IPS DF 4.7 (cell line): ENCODE measurements around the gene RNF126.
"Not testable (repeated sequence)": the region's sequence is repeated elsewhere in the genome, so short reads cannot be mapped to it uniquely, and the experiment has no call there.

Source experiments
- DNase-seq: peaks from one replicate; pipeline ENCODE4 v3.0.0-alpha.2; 2013; ENCODE audit warnings: low spot score; ENCODE audit errors: extremely low read depth

Gene RNF126

DNA sequence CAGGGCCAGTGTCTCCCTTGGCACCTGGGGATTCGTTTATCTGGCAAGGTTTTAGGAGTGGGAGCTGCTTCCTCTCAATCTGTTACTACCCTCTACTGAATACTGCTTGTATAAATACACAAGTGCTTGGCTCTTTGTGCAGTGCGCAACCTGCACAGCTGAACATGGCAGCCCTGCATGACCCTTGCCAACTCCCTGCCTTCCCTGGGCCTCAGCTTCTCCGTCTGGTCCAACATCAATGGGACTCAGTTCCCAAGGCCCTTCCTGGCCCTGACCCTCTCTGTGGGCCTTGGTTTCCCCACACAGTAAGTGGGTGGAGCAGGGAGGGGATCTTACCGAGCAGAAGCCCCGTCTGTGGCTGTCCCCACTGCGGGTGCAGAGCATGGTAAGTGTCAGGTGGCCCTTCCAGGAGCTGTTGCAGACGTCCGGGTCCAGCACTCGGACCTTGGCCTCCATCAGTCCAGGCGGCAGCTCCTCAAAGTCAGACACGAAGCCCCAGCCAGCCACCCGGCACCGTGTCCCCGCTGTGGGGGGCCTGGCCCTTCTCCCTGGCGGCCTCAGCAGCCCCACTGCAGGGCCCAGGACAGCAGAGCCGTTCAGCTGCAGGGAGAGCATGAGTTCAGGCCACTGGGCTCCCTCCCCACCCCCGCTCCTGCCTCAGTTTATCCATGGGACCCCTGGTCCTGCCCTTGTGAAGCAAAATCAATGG lies 23.7 kb upstream of the RNF126 start:
- DNase-seq = no peak

DNA sequence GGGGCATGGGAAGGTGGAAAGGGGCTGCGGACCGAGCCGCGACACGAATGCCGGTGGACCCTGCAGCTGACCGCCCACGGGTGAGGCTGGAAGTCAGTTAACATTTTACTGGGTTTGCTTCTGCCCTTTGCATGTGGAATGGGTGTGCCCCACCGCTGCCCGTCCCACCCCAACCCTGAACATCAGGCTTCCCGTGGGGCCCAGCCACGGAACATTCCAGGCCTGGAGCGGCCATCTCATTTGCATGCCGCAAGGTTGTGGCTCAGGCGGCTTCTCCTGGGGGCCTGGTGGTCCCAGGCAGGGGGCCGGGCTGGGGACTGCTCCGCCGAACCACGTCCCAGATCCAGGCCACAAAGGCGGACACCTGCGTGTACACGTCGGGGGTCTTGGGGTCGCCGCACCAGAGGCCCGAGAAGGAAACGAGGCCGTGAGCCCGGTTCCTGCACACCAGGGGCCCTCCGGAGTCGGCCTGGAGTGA lies 22.5 kb upstream of the RNF126 start:
- DNase-seq = no peak

DNA sequence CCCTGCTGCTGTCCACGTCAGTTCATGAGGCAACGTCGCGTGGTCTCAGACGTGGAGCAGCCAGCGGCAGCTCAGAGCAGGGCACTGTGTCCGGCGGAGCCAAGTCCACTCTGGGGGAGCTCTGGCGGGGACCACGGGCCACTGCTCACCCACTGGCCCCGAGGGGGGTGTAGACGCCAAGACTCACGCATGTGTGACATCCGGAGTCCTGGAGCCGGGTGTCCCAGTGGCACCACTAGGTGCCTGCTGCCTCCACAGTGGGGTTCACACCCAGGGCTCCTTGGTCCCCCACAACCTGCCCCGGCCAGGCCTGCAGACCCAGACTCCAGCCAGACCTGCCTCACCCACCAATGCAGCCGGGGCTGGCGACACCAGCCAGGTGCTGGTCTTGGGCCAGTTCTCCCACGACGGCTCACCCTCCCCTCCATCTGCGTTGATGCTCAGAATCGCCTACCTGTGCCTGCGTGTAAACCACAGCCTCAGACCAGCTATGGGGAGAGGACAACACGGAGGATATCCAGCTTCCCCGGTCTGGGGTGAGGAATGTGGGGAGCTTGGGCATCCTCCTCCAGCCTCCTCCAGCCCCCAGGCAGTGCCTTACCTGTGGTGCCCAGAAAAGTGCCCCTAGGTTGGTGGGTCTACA lies 19.8 kb upstream of the RNF126 start:
- DNase-seq = no peak

DNA sequence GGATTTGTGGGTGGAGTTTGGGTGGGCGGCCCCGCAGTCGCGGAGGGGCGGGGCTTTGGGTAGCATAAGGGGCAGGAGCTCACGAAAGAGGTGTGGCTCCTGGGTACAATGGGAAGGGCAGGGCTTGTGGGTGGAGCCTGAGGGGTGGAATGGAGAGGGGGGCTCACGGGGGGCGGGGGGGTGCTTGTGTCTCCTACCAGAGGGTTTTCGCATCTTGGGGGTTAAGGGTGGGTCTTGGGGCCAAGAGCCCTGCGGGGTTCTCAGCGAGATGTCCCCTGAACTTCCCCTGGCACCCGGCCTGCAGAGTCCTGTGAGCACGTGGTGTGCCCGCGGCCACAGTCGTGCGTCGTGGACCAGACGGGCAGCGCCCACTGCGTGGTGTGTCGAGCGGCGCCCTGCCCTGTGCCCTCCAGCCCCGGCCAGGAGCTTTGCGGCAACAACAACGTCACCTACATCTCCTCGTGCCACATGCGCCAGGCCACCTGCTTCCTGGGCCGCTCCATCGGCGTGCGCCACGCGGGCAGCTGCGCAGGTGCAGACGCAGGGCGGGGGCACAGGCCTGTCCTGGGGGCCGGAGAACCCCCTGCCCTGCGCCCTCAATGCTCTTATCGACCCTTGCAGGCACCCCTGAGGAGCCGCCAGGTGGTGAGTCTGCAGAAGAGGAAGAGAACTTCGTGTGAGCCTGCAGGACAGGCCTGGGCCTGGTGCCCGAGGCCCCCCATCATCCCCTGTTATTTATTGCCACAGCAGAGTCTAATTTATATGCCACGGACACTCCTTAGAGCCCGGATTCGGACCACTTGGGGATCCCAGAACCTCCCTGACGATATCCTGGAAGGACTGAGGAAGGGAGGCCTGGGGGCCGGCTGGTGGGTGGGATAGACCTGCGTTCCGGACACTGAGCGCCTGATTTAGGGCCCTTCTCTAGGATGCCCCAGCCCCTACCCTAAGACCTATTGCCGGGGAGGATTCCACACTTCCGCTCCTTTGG lies 18.3 kb upstream of the RNF126 start:
- no peak for DNase-seq

DNA sequence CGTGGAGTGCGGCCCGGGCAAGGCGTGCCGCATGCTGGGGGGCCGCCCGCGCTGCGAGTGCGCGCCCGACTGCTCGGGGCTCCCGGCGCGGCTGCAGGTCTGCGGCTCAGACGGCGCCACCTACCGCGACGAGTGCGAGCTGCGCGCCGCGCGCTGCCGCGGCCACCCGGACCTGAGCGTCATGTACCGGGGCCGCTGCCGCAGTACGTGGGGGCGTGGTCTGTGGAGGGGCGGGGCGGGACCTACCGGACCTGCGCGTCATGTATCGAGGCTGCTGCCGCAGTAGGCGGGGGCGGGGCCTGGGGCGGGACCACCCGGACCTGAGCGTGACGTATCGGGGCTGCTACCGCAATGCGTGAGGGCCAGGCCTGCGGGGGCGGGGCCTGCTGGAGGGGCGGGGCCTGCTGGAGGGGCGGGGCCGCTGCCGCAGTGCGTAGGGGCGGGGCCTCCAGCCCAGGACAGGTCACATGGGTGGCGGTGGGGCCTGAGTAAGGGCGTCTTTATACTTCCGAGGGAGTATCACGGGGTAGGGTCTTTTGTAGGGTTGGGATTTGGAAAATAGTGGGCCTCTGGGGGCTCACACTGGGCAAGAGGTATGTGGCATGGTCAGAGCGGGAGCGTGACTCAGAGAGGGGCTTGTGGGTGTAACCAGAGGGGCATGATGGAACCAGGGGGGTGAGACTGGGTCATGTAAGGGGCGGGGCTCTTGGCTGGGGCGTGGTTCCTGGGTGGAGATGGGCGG lies 17.4 kb upstream of the RNF126 start:
- no peak for DNase-seq

DNA sequence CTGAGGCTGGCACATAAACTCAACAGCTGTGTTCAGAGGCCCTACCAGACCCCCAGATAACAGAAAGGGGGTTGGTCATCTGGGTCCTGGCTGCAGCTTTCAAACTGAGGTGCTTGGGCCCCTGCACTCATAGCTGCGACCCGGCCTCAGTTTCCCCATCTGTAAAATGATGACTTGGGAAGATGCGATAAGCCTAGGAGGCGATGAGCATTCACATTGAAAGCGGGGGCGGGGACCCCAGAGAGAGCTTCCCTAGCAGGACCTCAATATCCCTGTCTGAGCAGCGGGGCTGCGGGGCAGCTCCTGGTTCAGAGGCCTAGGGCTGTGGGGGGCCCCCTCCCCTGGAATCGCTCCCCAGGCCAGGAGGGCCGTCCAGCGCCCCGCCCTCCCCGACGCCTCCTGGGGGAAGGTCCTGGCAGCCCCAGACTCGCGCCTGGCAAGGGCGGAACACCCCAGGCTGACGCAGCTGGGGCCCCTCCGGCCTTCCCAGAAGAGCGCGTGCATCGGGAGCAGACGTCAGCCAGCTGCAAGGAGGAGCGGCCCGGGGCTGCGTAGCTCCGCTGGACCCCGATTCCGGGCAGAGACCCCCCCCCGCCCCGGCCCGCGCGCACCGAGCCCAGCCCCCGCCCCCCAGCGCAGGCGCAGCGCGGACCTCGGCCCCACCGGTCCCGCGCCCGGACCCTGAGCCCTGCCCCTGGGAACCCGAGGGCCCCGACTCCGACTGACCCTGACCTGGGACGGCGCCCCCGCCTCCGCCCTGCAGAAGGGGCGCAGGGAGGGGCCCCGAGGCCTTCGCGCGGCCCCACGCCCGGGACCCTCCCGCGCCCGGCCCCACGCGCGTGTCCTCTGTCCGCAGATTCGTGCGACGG lies 16.6 kb upstream of the RNF126 start:
- DNase-seq = no peak

DNA sequence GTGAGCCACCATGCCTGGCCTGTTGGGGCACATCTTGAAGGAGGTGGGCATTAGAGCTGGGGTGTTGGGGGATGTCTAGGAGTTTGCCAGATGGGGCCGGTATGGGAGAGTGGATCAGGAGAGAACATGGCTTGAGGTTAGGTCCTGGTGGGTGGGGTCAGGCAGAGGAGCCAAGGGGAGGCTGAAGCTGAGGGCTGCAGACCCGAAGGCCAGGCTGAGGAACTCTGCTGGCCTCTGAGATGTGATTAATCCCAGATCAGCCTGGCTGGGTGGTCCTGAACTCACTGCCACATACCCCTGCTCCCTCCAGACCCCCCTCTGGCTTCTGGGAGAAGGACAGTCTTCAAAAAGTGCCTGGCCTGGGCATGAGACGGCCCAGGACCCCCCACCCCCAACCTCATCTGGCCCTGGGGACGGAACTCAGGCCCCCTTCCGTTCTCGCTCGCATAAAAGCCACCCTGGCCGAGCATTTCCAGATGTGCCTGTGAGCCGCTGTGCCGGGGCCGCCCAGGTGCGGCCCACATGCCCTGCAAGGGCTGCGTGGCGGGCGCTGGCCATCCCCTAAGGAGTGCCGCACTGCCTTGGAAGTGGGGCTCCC lies 15.9 kb upstream of the RNF126 start:
- no peak for DNase-seq

DNA sequence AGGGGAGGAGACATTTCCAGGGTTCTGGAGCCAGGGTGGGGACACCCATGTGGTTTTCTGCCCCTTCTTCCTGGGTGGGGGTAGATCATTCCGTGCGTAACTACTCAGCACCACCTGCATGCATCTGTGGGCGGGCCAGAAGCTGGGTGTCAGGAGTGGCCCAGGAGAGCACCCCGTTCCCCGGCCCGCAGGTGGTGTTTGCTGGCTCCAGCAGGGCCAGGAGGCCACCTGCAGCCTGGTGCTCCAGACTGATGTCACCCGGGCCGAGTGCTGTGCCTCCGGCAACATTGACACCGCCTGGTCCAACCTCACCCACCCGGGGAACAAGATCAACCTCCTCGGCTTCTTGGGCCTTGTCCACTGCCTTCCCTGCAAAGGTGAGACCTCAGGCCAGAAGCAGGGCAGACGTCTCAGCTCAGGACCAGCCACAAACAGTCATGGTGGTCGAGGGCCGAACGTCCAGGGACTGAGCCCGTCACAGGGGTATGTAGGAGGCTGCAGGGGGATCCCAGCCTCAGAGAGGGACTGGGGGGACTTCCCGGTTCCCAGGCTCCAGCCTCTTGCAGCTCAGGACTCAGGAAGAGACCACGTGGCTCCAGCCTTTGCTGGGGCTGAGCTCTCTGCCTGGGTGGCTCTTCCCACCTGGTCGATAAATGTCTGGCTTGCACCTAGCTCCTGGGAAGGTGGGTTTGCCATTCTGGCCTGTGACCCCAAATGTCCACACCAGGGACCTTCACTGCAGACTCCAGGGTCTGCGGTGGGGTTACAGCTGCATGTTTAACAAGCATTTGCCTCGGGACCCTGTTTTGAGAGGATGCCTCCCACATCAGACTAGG lies 14.8 kb upstream of the RNF126 start:
- no peak for DNase-seq

DNA sequence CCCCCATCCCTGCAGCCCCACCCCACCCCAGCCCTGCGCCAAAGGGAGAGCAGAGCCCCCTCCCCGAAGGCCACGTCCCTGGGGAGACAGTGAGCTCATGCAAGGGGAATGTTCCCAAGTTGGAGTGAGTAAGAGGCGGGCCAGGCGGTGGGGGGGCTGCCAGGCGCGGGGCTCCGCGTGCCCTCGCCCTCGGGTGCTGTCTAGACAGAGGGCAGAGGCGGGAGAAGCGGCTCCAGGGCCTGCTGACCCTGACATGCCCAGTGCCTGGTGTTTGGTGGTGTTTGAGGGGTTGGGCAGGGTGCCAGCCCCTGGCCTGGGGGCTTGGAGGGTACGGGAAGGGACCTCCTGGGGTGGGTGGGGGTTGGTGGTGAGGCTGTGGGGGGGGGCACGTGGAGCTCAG lies 14.2 kb upstream of the RNF126 start:
- no peak for DNase-seq

DNA sequence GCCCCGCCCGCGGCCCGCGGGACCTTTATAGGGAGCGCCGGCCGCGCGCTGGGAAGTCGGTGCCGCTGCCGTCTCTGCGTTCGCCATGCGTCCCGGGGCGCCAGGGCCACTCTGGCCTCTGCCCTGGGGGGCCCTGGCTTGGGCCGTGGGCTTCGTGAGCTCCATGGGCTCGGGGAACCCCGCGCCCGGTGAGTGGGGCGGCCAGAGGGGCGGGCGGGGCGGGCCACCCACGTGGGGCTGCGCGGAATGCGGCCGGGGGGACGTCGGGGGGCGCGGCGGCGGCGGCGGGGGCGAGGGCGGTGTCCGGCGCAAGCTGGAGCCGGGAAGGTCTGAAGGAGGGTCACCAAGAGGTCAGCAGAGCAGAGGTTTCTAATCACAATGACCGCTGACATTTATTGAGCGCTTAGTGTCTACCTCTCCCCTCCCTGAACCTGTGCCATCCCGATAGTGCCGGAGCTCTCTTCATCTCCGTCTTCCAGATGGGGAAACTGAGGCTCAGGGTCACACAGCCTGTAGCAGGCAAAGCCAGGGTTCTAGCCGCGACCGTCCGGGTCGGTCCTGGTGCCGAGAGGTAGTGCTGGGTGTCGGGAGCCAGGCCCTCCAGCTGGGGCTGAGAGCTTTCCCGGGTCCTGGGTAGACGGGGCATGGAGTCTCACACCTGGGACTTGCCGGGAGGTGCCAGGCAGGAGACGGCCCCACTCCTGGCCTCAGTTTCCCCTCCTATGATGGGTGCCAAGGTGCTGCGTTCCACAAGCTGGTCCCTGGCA lies 13.5 kb upstream of the RNF126 start, which contains the start of gene FSTL3:
TSS of gene FSTL3 (plus strand) at position 54 of the 767 bp plus-strand sequence. CDS start at position 86, 32 bp downstream.
- no peak for DNase-seq

DNA sequence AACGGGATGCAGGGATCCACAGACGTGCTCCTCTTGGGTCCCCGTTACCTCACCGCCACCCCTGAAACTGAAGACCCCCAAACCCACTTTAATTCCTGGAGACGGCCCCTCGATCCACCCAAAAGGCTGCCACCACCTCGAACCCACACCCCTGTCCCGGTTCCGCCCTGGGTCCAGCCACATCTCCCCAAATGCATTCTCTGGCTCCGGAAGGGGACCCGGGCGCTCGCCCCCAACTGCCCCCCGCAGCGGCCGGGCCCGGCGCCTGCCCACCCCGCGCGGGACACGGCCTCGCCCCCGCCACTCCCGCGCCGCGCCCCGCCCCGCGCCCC lies 13.0 kb upstream of the RNF126 start:
- DNase-seq = no peak

DNA sequence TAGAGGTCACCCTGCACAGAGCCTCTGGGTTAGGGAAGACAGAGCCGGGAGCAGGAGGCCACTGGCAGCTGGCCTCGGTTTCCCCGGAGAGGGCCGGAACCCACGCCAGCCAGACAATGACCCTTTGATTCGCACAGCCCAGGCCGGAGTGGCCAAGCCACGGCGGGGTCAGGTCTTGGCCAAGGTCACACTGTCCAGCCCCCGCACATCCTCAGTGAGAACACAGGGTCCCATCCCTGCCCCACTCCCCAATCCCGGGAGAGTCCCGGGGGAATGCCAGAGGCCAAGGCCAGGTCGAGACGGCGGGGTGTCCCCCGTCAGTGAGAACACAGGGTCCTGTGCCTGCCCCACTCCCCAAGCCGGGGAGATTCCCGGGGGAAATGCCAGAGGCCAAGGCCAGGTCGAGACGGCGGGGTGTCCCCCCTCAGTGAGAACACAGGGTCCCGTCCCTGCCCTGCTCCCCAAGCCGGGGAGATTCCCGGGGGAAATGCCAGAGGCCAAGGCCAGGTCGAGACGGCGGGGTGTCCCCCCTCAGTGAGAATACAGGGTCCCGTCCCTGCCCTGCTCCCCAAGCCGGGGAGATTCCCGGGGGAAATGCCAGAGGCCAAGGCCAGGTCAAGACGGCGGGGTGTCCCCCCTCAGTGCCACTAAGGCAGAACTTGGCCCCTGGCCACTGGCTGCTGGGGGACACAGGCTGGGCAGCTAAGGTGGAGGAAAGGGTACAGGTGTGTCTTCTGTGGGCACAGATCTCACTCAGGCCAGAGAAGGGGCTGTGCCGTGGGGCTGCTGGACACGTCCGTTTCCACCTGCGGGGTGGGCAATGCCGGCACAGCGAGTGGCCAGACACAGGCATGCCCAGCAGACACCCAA lies 11.5 kb upstream of the RNF126 start:
- no peak for DNase-seq

DNA sequence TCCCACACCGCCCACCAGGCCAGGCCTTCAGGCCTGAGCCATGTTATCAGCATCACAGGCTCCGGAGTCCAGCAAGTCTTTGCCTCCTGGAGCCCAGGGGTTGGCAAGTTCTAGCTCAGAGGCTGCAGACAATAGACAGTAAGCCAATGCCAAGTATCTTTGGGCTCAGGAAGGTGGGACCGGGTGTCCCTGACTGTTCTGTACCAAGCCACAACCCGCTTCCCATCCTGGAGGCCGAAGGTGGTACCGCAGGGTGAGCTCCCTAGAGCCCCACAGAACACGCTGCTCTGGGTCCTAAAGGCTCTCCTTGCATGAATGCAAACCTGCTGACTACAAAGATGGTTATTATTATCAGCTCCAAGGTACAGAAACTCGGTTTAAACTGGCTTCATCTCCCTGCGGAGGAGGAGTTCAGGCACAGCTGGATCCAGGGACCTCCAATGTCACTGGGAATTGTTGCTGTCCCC lies 7.6 kb upstream of the RNF126 start:
- DNase-seq = no peak

DNA sequence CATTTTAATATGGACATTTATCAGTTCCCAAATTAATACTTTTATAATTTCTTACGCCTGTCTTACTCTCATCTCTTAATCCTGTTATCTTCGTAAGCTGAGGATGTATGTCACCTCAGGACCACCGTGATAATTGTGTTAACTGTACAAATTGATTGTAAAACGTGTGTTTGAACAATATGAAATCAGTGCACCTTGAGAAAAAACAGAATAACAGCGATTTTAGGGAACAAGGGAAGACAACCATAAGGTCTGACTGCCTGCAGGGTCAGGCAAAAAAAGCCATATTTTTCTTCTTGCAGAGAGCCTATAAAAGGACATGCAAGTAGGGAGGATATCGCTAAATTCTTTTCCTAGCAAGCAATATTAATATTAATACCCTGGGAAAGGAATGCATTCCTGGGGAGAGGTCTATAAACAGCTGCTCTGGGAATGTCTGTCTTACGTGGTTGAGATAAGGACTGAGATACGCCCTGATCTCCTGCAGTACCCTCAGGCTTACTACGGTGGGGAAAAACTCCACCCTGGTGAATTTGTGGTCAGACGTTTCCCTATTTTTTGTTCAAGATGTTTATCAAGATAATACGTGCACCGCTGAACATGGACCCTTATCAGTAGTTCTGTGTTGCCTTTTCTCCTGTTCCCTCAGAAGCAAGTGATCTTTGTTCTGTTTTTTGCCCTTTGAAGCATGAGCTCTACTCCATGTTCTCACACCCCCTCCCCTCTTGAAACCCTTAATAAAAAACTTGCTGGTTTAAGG lies 5.8 kb upstream of the RNF126 start:
- not testable (repeated sequence) for DNase-seq

DNA sequence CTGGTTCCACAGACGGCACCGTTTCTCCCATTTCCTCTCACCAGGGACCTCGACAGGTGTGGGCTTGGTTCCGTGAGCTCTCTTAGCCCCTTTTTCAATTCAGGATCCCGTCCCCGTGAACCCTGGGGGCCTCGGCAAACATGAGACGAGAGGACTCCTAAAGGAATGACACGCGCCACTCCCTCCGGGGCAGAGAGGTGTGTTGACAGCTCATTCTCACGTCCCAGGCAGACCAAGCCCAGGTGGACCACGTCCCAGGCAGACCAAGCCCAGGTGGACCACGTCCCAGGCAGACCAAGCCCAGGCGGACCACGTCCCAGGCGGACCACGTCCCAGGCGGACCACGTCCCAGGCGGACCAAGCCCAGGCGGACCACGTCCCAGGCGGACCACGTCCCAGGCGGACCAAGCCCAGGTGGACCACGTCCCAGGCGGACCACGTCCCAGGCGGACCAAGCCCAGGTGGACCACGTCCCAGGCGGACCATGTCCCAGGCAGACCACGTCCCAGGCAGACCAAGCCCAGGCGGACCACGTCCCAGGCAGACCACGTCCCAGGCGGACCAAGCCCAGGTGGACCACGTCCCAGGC lies 4.1 kb upstream of the RNF126 start:
- not testable (repeated sequence) for DNase-seq

DNA sequence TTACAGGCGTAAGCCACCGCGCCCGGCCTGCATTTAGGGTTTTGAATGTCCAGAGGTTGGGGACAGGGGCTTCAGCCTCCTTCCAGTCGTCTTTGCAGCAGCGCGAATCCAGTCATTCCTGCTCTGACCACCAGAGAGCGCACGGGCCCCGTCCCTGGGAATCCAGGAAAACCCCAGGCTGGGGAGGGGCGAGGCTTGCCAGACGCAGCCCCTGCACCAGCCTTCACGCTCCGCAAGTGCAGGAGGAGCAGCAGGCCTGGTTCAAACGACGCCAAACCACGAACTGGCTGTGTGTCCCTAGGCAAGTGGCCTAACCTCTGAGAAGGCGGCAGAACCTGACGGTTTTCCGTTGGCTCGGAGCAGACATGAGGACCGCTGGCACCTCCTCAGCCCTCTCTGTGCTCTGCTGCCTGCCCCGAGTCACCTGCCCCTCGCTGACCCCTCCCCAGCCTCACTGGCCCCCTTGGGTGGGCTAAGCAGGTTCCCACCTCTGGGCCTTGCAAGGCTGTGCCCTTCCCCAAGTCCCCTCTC lies 2.0 kb upstream of the RNF126 start:
- peak; percentile 58 for DNase-seq
